VCaP (cell line): ENCODE measurements around the gene UTY.

Experiments
- H3K27ac ChIP-seq: fragments of 450-650 bp; 2 replicates; pipeline ENCODE4 v1.5.1; 2017
- CTCF ChIP-seq: fragments of 450-650 bp; conservative IDR thresholded peaks from 2 replicates; pipeline ENCODE4 v1.5.1; 2017; ENCODE audit warnings: mild to moderate bottlenecking, moderate library complexity

UTY gene

DNA sequence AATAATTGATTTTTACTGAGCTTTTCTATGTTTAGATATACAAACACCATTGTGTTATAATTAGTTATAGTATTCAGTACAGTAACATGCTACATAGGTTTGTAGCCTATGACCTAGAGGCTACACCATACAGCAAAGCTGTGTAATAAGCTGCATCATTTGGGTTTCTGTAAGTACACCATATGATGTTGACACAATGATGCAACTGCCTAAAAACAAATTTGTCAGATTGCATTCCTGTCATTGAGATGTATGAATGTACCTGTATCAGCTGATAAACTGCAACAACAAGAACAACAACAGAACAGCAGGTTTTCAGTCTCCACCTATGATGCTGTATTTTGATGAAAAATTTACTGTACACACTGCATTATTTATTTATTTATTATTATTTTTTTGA is 64.3 kb downstream of the UTY start:
- no peak overlapping the region for H3K27ac ChIP-seq
- TF ChIP-seq CTCF = no peak

DNA sequence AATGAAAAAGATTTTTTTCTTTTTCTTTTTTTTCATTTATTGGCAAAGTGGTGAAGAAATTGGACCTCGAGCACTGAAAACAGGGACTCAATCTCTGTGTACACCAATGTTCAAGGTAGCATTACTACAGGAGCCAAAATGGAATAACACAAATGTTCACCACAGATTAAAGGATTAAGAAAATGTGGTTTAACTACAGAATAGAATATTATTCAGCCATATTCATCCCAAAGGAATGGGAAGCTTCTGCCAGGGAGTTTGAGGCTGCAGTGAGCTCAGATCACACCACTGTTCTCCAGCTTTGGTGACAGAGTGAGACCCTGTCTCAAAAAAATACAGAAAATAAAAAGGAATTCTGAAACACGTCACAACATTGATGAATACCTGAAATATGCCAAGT is 81.0 kb downstream of the UTY start:
- no peak overlapping the region for H3K27ac ChIP-seq
- TF ChIP-seq CTCF = no peak

GRCh38 chrY:13381110-13381683 is 98.6 kb downstream of the UTY start:
- no peak overlapping the region for H3K27ac ChIP-seq
- TF ChIP-seq CTCF = no peak

- H3K27ac ChIP-seq = no peak overlapping the region
- no peak for TF ChIP-seq CTCF
Observed at GRCh38 chrY:13370868-13371800, 108.7 kb downstream of the UTY start.

DNA sequence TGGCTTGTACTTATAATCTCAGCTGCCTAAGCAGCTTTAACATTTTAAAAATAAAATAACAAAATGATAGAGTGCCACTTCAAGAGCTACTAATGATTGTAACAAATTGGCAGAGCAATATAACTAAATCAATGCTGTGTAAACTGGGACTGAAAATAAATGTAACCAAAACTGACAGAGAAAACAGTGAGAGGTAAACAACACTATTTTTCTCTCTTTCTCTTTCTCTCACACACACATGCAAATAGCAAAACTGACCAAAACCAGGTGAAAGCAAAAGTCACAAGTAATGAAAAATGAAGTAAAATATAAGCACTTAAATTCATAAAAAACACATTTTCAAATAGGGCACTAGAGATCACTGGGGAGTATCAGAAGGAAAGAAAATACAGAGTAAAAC is 109.6 kb downstream of the UTY start:
- TF ChIP-seq CTCF = no peak
- H3K27ac ChIP-seq = no peak overlapping the region

DNA sequence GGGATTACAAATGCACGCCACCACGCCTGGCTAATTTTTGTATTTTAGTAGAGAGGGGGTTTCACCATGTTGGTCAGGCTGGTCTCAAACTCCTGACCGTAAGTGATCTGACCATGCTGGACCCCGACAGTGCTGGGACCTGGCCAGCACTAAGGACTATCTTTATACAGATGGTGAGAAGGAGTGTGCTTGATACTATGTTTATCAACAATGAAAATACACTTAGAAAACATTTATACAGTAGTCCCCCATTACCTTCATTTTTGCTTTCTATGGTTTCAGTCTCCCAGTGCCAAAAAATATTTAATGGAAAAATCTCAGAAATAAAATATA is 111.4 kb downstream of the UTY start:
- no peak overlapping the region for H3K27ac ChIP-seq
- TF ChIP-seq CTCF = no peak

- H3K27ac ChIP-seq = no peak overlapping the region
- no peak for TF ChIP-seq CTCF
Observed at GRCh38 chrY:13363641-13364040, 116.2 kb downstream of the UTY start.
